OCI-M1 (cell line): ENCODE measurements around the gene SLC9B2.
"Not testable (repeated sequence)": the region's sequence is repeated elsewhere in the genome, so short reads cannot be mapped to it uniquely, and the experiment has no call there.

Source experiments
- DNase-seq: peaks from one replicate; lab custom pipeline; 2025; lab: John Stamatoyannopoulos, UW

The SLC9B2 gene

GRCh38 chr4:103019308-103020124 lies 57.0 kb downstream of the SLC9B2 start, which contains the start of gene SLC9B1:
TSS of gene SLC9B1 (minus strand) at chr4:103019705. CDS start at chr4:102991711, 27,994 bp downstream.
- DNase-seq: peak; percentile 97

- peak; percentile 42 for DNase-seq
Observed at GRCh38 chr4:103018391-103019307, 57.9 kb downstream of the SLC9B2 start.

- DNase-seq: no peak
Observed at GRCh38 chr4:103012551-103012950, 64.0 kb downstream of the SLC9B2 start.

- peak; percentile 53 for DNase-seq
Observed at GRCh38 chr4:103012060-103012459, 64.5 kb downstream of the SLC9B2 start.

- peak; percentile 67 for DNase-seq
Observed at GRCh38 chr4:103011378-103012025, 65.1 kb downstream of the SLC9B2 start.

- DNase-seq: no peak
Observed at GRCh38 chr4:103010804-103011203, 65.8 kb downstream of the SLC9B2 start.

- peak; percentile 82 for DNase-seq
Observed at GRCh38 chr4:103008875-103009729, 67.5 kb downstream of the SLC9B2 start.

- DNase-seq: no peak
Observed at GRCh38 chr4:103002551-103002950, 74.0 kb downstream of the SLC9B2 start.

- DNase-seq: no peak
Observed at GRCh38 chr4:102994803-102995202, 81.8 kb downstream of the SLC9B2 start.

GRCh38 chr4:102993985-102994384 lies 82.6 kb downstream of the SLC9B2 start:
- DNase-seq: not testable (repeated sequence)

- DNase-seq: no peak
Observed at GRCh38 chr4:102988429-102989020, 88.0 kb downstream of the SLC9B2 start.

GRCh38 chr4:102981005-102981404 lies 95.6 kb downstream of the SLC9B2 start:
- no peak for DNase-seq
